Activated CD4-positive, alpha-beta T cell treated with anti-CD3 and anti-CD28 coated beads, Interleukin-2, amount 50 U/mL, for 48 hours (primary cell): Measurements from ENCODE around the gene CCZ1.
A peak's percentile ranks its signal among the peaks of the same experiment; 100 is the strongest.
"Not testable (repeated sequence)": the region's sequence is repeated elsewhere in the genome, so short reads cannot be mapped to it uniquely, and the experiment has no call there.

Experiments
- DNase-seq, 2 experiments: peaks; one replicate each; pipeline ENCODE4 v3.0.0-alpha.2; 2020

Gene CCZ1

GRCh38 chr7:5898480-5899224, at the start of gene CCZ1:
TSS of gene CCZ1 (plus strand) at chr7:5898733. CDS start at chr7:5898800, 67 bp downstream.
- DNase-seq: peak; percentile 45 to 59

- no peak for DNase-seq
Measured at GRCh38 chr7:5850944-5851343, 47.6 kb upstream of the CCZ1 start.

GRCh38 chr7:5854738-5855137, 43.8 kb upstream of the CCZ1 start:
- DNase-seq: no peak

DNA sequence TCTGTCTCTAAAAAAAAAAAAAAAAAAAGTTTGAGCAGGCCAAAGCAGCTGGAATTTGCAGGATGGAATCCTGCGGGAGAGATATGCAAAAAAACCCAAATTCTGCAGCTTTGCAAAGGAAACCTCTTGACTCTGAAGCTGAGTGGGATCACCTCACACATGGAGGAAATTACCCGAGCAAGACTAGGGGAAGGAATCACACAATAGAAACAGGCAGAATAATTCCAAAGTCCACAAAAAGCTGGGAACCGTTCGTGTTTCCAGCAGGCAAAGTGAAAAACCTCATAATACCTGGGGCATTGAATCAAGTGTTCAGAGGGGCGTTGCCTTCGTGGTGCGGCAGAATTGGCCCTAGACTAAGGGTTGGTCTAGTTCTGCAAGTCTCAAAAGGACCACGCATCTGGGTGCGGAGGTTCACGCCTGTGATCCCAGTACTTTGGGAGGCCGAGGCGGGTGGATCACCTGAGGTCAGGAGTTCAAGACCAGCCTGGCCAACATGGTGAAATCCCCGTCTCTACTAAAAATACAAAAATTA, 41.4 kb upstream of the CCZ1 start:
- not testable (repeated sequence) for DNase-seq

- DNase-seq: not testable (repeated sequence)
Measured at GRCh38 chr7:5858494-5858893, 40.0 kb upstream of the CCZ1 start.

DNA sequence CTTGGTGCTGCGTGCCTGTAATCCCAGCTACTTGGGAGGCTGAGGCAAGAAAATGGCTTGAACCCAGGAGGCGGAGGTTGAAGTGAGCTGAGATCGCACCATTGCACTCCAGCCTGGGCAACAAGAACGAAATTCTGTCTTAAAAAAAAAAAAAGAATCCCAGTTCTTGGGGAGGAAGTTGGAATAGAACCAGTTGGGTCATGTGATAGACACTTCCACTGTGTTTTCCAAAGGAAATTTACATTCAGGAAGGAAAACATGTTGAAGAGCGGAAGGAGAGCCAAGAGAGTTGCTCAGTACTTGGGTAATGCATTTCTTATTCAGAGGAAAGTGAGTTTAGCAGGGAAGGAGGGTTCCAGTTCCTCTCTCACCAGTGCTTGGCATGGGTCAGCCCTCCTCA, 37.3 kb upstream of the CCZ1 start:
- not testable (repeated sequence) for DNase-seq

DNA sequence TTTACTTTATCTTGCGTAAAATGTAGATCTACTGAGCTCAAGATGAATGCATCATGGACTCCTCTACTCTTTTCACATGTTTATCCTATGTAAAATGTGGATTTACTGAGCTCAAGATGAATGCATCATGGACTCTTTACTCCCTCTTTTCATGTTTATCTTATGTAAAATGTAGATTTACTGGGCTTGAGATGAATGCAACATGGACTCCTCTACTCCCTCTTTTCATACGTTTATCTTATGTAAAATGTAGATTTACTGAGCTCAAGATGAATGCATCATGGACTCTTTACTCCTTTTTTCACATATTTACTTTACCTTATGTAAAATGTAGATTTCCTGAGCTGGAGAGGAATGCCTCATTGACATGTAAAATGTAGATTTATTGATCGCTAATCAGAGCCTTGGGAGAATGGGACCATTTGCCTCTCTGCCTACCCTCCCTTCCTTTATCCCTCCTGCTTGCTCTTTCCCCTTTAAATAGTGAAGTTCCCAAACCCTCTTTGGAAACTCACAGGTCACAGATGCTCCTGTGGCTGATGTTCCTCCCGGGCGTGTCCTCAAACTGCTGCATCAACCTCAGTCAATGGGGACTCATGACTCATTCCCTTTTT, 35.7 kb upstream of the CCZ1 start:
- not testable (repeated sequence) for DNase-seq

DNA sequence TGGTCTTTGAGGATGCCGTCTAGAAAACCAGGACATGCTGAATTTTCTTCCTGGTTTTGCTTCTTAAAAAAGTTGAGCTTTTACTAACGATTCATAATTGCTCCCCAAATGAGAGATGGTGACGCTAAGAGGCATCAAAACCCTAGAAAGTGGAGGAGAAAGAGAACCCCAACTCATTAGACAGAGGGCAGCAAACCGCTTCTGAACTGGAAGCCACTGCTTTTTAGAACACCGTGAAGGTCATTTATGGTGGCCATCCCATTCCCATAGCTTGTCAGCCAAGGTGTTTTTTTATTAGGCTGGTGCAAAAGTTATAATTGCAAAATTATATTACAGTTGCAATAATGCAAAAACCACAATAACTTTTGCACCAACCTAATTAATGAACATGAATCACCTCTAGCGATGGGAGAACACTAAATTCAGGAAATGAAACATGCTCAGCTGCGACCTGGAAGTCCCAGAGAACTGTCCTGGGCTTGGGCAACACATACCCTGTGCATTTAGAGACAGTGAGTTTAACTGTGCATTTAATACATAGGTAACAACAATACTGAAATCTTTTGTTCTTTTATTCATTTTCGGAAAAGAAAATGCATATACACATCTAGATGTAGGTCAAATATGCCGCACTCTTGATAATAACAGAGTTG, 33.1 kb upstream of the CCZ1 start:
- not testable (repeated sequence) for DNase-seq

DNA sequence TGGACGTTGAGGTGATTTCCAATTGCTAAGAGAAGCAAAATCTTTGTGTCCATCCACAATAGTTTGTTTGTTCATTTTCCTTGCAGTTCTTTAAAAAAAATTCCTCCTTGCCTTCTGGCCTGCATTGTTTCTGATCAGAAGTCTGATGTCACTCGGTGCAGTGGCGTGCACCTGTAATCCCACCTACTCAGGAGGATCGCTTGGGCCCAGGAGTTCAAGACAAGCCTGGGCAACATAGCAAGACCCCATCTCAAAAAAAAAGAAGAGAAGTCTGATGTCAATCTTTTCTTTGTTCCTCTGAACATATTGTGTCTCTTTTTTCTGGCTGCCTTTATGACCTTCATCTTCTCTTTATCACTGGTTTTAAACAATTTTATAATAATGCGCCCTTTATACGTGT, 31.5 kb upstream of the CCZ1 start:
- DNase-seq: no peak

GRCh38 chr7:5868928-5869341, 29.6 kb upstream of the CCZ1 start:
- DNase-seq: not testable (repeated sequence)

GRCh38 chr7:5869691-5870090, 28.8 kb upstream of the CCZ1 start:
- no peak for DNase-seq

GRCh38 chr7:5870311-5870710, 28.2 kb upstream of the CCZ1 start:
- no peak for DNase-seq

DNA sequence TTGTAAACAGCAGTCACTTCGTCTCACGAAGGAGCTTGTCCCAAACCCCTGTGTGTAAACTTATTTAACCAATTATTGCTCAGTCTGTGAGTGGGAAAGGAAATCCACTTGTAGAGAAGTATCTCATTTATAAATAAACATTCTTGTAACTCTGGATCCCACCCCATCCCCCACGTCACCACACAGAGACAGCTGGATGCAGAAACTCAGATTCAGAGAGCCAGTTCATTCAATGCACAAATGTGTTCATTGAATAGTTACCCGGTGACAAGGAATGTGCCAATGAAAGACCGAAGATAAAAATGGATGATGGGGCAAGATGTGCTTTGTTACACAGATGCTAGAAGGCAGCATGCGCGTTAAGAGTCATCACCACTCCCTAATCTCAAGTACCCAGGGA, 26.2 kb upstream of the CCZ1 start:
- no peak for DNase-seq

DNA sequence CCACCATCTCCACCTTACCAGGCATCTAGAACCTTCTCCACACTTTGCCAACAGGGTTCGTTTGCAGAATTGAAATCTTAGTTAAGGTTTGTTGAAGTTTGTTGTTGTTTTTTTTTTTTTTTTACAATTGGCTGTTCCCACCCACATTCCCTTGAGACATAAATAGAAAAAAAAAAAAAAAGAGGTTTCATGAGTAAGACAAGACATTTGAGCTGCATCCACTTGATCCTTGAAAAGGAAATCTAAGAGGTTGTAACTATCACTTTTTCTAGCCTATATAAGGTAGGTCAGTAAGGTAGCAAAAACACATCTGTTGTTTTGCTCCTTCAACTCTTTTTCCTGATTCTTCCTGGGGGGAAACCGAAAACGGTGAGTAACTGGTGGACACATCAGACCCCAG, 18.9 kb upstream of the CCZ1 start:
- DNase-seq: not testable (repeated sequence)

DNA sequence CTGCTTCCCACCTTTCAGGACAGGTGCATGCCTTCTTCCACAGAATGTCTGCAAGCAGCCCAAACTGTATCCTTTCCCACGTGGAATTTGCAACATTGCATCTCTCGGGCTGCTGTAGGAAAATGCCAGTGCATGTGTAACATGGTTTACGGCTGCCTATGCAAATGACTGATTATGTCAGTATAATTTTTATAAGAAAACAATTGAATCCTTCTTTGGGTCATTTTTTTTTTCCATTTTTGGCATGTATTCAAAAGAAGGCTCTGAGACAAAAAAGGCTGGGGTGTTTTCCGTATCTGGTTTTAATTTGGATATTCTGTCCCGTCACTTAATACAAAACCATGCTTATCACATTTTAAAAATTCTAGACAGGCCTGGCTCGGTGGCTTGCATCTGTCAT, 18.4 kb upstream of the CCZ1 start:
- DNase-seq: not testable (repeated sequence)

GRCh38 chr7:5884431-5884830, 14.1 kb upstream of the CCZ1 start:
- DNase-seq: not testable (repeated sequence)

GRCh38 chr7:5888021-5888420, 10.5 kb upstream of the CCZ1 start:
- DNase-seq: not testable (repeated sequence)

GRCh38 chr7:5890244-5890643, 8.3 kb upstream of the CCZ1 start:
- not testable (repeated sequence) for DNase-seq

DNA sequence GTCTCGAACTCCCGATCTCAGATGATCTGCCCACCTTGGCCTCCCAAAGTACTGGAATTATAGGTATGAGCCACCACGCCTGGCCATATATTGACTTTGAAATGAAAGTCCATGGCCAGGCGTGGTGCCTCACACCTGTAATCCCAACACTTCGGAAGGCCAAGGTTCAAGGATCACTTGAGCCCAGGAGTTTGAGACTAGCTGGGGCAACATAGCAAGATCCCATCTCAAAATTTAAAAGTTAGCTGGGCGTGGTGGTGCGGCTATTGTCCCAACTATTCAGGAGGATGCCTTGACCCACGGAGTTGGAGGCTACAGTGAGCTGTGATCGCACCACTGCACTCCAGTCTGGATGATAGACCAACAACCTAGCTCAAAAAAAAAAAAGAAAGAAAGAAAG, 6.0 kb upstream of the CCZ1 start:
- DNase-seq: no peak

DNA sequence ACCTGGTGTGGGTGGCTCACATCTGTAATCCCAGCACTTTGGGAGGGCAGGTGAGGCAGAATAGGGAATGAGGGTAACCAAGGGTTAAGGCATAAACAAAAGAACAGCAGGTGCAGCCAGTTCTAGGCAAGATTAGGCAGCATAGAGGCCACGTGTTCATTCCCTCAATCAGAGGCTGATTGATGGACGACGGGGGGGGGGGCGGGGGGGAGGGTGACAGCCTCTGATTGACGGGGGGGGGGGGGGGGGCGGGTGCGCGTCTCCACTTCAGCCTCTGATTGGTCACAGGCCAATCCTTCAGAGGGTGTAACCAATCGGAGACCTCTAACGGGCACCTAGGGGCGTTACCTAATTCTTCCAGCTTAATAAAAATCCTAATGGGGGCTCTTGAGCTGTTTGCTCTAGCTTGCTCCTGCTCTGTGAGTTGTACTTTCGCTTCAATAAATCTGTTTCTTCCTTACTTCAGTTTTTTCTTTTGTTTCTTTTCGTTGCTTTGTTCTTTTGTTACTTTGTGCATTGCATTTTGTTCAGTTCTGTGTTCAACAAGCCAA, 1.1 kb upstream of the CCZ1 start:
- not testable (repeated sequence) for DNase-seq

DNA sequence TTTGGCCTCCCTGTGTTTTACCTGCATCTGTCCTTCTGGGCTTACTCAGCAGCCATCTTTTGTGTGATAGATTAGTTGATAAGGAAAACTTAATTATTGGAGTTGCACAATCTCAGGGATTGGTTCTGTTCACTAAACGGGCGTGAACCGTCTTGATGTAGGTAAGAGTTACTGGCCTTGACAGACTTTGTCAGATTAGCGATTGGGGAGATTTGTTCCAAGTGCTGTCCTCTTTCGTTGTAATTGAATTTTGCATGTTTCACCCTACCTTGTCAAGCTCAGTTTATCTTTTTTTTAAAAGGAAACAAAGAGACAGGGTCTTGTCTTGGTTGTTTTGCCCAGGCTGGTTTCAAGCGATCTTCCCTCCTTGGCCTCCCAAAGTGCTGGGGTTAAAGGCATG, 4.5 kb downstream of the CCZ1 start:
- DNase-seq: not testable (repeated sequence)

GRCh38 chr7:5904726-5905125, 6.2 kb downstream of the CCZ1 start:
- DNase-seq: not testable (repeated sequence)

- DNase-seq: not testable (repeated sequence)
Measured at GRCh38 chr7:5908835-5909234, 10.3 kb downstream of the CCZ1 start.
